Testis (tissue), 5 donors: ENCODE data around the gene CALCA. TPM values are rescaled to one million over a fixed set of nuclear protein-coding genes. Genes with fewer than 3 reads are reported as not detected.
"Not testable (repeated sequence)": the region's sequence is repeated elsewhere in the genome, so short reads cannot be mapped to it uniquely, and the experiment has no call there.

Source experiments
- DNase-seq: peaks from one replicate; pipeline ENCODE4 v3.0.0-alpha.2; 2019
- H3K27ac ChIP-seq, 2 donors: fragments of 200-600 bp; sonication (generic); one replicate each; pipeline ENCODE4 v1.5.1; 2019
- H3K27me3 ChIP-seq: fragments of 200-600 bp; sonication (generic); one replicate; pipeline ENCODE4 v1.5.1; 2019
- H3K36me3 ChIP-seq: fragments of 200-600 bp; sonication (generic); one replicate; pipeline ENCODE4 v1.5.1; 2017; ENCODE audit warnings: low read depth; ENCODE audit errors: missing control alignments
- H3K4me1 ChIP-seq: fragments of 200-600 bp; sonication (generic); one replicate; pipeline ENCODE4 v1.5.1; 2019
- H3K4me3 ChIP-seq, 2 donors: fragments of 200-600 bp; sonication (generic); one replicate each; pipeline ENCODE4 v1.5.1; 2017 to 2019
- H3K9me3 ChIP-seq: fragments of 200-600 bp; sonication (generic); one replicate; pipeline ENCODE4 v1.5.1; 2017
- POLR2A ChIP-seq: fragments of 450-650 bp; IDR thresholded peaks from one replicate; pipeline ENCODE4 v1.6.1; 2017; ENCODE audit warnings: antibody characterized with exemption, mild to moderate bottlenecking, moderate library complexity
- WGBS, 2 donors: methylation state at CpG; one replicate each; pipeline ENCODE4 v1.1.5; 2018; 5-methylcytosine and 5-hydroxymethylcytosine counted together
- intact Hi-C: fragments of 100-400 bp; cut with DNase I; formaldehyde crosslinking; loops from one replicate; pipeline ENCODE4 v1.15.1; 2023; ENCODE audit warnings: low total_unique reads
- long read RNA-seq, 2 donors: transcript quantifications; one replicate each; lab custom pipeline, GENCODE V29; 2026
- polyA plus RNA-seq: library from polyadenylated mRNA; stranded (reverse); fragments of 350-450 nt; fragmentation: Illumina TruSeq; extraction: RNeasy Lipid Tissue Mini Kit (QIAGEN cat#74804); gene quantifications from one replicate; pipeline ENCODE4 v1.2.3, GENCODE V29; 2014; ENCODE audit warnings: low read depth, low replicate concordance; ENCODE audit not compliant: insufficient read depth
- total RNA-seq, 2 donors: library from RNA; depleted of rRNA; stranded (reverse); fragments of >200 nt; gene quantifications; one replicate each; pipeline ENCODE4 v1.2.3, GENCODE V29; 2016
- TF ChIP-seq, protein P1 (sequence below), 3 experiments: fragments of 450-650 bp in 2 of 3; fragments of 200-600 bp in 1 of 3; sonication (generic) in 1 of 3; IDR thresholded peaks; one replicate each; pipeline ENCODE4 v1.5.1; 2016 to 2019; ENCODE audit warnings: antibody characterized with exemption in 3 of 3, mild to moderate bottlenecking in 2 of 3, moderate library complexity in 1 of 3

The CALCA gene, protein sequence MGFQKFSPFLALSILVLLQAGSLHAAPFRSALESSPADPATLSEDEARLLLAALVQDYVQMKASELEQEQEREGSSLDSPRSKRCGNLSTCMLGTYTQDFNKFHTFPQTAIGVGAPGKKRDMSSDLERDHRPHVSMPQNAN
- total RNA-seq (not detected), polyA plus RNA-seq (not detected)
- long read RNA-seq, donor 1 = 0 reads
- long read RNA-seq, donor 2 = 0 reads

DNA sequence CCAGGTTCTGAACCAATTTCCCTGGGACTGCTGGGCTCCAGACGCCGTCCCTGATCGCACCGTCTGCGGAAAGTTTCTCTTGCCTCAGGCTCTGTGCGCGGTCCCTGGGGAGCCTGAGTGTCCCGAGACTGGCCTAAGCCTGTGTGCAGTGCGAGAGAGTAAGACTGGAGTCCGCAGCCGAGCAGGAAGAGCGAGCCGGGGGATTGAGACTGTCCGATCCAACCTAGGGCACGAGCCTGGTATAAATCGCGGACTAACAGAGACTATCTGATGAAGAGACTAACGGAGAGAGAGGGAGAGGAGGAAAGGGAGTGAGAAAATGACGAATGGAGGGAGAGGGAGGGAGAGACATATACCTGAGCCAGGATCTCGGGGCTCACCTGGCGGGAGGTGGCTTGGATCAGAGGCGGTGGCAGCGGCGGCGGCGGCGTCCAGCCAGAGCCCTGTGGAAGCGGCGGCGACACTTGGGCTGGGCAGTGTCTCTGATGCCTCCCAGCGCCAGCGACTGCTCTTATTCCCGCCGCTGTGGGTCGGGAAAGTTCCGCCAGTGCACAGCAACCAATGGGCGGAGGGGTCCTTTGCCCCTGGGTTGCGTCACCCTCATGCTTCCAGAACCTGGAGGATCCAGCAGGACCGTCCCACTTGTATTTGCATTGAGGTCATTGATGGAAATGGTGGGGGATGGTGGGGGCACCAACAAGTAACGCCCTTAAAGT lies at the start of gene CALCA:
Gene CALCA, minus strand, starts transcription at position 487 of the 716 bp plus-strand sequence. CDS start 1,159 bp downstream, outside the sequence.
- WGBS, 2 donors = 1 to 2% methylated on average over 30 to 40 of the region's 40 CpGs
- Histone ChIP-seq H3K36me3 (no peaks in the 10 kb centered on the region), H3K27me3 (no peaks in the 10 kb centered on the region), H3K4me1 (peaks cover 25% of the 10 kb centered on the region), H3K27ac (no peak within 1 kb of the TSS), H3K9me3 (no peaks in the 10 kb centered on the region), H3K4me3 (no peak within 1 kb of the TSS)
- no peak for DNase-seq
- no peak for TF ChIP-seq POLR2A
- TF ChIP-seq, protein P1, sequence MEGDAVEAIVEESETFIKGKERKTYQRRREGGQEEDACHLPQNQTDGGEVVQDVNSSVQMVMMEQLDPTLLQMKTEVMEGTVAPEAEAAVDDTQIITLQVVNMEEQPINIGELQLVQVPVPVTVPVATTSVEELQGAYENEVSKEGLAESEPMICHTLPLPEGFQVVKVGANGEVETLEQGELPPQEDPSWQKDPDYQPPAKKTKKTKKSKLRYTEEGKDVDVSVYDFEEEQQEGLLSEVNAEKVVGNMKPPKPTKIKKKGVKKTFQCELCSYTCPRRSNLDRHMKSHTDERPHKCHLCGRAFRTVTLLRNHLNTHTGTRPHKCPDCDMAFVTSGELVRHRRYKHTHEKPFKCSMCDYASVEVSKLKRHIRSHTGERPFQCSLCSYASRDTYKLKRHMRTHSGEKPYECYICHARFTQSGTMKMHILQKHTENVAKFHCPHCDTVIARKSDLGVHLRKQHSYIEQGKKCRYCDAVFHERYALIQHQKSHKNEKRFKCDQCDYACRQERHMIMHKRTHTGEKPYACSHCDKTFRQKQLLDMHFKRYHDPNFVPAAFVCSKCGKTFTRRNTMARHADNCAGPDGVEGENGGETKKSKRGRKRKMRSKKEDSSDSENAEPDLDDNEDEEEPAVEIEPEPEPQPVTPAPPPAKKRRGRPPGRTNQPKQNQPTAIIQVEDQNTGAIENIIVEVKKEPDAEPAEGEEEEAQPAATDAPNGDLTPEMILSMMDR (IDR thresholded peaks at IDR 0.05) = no peak
- intact Hi-C loops = no loop called here

DNA sequence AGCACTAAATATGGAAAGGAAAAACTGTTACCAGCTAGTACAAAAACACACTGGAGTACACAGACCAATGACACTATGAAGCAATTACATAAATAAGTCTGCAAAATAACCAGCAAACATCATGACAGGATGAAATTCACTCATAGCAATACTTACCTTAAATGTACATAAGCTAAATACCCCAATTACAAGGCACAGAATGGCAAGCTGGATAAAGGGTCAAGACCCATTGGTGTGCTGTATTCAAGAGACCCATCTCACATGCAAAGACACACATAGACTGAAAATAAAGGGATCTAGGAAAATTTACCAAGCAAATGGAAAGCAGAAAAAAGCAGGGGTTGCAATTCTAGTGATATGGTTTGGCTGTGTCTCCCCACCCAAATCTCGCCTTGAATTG lies 44.0 kb upstream of the CALCA start:
- DNase-seq = no peak
- no peaks in the 10 kb centered on the region for H3K9me3 ChIP-seq
- no peaks in the 10 kb centered on the region for H3K27me3 ChIP-seq
- H3K4me3 ChIP-seq = no peak overlapping the region
- no peaks in the 10 kb centered on the region for H3K36me3 ChIP-seq
- no peak overlapping the region for H3K27ac ChIP-seq
- no peaks in the 10 kb centered on the region for H3K4me1 ChIP-seq
- TF ChIP-seq POLR2A = no peak
- TF ChIP-seq, protein P1 (IDR thresholded peaks at IDR 0.05) = no peak
- WGBS, 2 donors = 90 to 92% methylated on average over 1 of the region's 1 CpG
- intact Hi-C loops = no loop called here

DNA sequence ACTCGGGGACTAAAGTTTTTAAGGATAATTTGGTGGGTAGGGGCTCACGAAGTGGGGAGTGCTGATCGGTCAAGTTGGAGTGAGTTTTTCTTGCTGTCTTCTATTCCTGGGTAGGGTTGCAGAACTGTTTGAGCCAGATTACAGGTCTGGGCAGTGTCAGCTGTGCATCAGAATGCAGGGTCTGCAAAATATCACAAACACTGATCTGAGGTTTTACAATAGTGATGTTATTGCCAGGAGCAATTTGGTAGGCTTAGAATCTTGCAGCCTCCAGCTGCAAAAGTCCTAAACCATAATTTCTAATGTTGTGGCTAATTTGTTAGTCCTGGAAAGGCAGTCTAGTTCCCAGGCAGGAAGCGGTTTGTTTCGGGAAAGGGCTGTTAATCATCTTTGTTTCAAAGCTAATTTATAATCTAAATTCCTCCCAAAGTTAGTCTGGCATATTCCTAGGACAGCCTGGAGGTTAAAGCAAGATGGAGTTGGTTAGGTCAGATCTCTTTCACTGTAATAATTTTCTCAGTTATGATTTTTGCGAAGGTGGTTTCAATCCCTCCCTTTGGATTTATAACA lies 39.7 kb upstream of the CALCA start:
- Histone ChIP-seq H3K4me1 (no peaks in the 10 kb centered on the region), H3K4me3 (no peak overlapping the region), H3K36me3 (no peaks in the 10 kb centered on the region), H3K9me3 (no peaks in the 10 kb centered on the region), H3K27ac (no peak overlapping the region), H3K27me3 (no peaks in the 10 kb centered on the region)
- intact Hi-C loops = no loop called here
- no peak for TF ChIP-seq POLR2A
- WGBS, 2 donors = 48 to 49% methylated on average over 6 of the region's 6 CpGs
- DNase-seq = no peak

DNA sequence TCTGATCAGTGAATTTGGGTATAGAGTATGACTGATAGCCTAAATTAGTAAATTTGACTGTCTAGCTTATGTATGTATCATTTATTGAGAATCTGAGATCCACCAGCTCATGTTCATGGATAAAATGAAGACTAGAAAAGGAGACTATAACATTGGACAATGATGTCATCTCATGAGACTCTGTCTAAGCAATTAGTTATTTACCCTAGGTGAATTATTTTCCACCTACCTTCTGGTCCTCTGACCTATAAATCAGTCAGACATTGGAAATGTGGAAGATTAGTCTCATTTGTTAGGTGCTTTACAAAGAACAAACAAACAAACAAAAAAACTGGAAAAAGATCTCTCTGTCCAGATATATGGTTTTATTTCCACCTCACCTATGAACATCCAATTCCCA lies 38.7 kb upstream of the CALCA start:
- Histone ChIP-seq H3K4me1 (no peaks in the 10 kb centered on the region), H3K36me3 (no peaks in the 10 kb centered on the region), H3K27ac (no peak overlapping the region), H3K27me3 (no peaks in the 10 kb centered on the region), H3K4me3 (no peak overlapping the region), H3K9me3 (no peaks in the 10 kb centered on the region)
- no peak for DNase-seq
- intact Hi-C loops = no loop called here
- TF ChIP-seq POLR2A = no peak
- TF ChIP-seq, protein P1 (IDR thresholded peaks at IDR 0.05) = no peak

DNA sequence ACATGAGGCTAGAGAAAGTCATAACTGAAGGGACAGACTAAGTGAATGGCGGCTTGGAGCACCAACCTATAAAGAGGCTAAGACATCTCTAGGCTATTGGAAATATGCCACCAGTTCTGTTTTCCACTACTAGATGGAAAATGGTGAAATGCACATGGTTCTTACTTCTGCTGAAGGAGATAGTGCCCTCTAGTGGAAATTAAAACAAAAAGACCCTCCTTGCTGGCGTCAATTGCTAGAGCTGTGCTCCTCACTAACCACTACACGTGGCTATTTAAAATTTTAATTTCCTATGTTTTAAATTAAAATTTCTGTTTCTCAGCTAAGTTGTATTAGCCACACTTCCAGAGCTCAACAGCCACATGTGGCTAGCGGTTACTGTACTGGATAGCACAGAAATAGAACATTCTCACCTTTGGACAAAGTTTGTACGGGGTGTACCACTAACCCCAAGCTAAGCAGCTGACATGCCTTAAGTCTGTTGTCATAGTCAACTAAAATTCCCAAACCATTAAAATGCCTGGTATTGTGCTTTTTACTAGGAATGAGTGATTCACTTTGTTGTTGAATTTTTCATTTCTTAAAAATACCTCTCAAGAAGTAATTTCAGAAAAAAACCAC lies 34.1 kb upstream of the CALCA start:
- Histone ChIP-seq H3K36me3 (no peaks in the 10 kb centered on the region), H3K27me3 (no peaks in the 10 kb centered on the region), H3K4me3 (no peak overlapping the region), H3K27ac (no peak overlapping the region), H3K4me1 (no peaks in the 10 kb centered on the region), H3K9me3 (no peaks in the 10 kb centered on the region)
- no peak for DNase-seq
- intact Hi-C loops = no loop called here
- TF ChIP-seq, protein P1 (IDR thresholded peaks at IDR 0.05) = peak in 1 of 3 experiments; percentile 37
- no peak for TF ChIP-seq POLR2A
- WGBS, 2 donors = 47 to 56% methylated on average over 5 of the region's 5 CpGs

DNA sequence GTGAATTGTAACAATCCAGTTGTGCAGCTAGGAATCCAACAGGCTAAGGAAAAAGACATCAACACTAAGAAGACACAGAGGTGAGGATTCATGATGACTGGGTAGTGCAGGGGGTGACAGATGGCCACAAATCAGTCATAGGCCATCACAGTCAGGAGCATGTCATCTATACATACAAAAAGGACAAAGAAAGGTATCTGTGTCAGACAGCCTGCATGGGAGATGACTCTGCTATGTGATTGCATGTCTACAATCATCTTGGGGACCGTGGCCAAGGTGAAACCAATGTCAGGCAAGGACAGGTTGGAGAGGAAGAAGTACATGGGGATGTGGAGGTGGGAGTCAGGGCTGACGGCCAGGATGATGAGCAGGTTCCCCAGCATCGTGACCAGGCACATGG lies 16.0 kb upstream of the CALCA start:
- H3K9me3 ChIP-seq, H3K27ac ChIP-seq, H3K4me3 ChIP-seq, DNase-seq, H3K27me3 ChIP-seq, H3K4me1 ChIP-seq, intact Hi-C loops, H3K36me3 ChIP-seq: not testable (repeated sequence)
- 74 to 78% methylated on average over 3 of the region's 3 CpGs for WGBS, 2 donors
